AG08395 (cell line): ENCODE results near the gene CNTF.

ENCODE experiments used
- DNase-seq: peaks from one replicate; pipeline ENCODE4 v3.0.0; 2012; ENCODE audit warnings: mixed read lengths, low spot score

Gene CNTF

DNA sequence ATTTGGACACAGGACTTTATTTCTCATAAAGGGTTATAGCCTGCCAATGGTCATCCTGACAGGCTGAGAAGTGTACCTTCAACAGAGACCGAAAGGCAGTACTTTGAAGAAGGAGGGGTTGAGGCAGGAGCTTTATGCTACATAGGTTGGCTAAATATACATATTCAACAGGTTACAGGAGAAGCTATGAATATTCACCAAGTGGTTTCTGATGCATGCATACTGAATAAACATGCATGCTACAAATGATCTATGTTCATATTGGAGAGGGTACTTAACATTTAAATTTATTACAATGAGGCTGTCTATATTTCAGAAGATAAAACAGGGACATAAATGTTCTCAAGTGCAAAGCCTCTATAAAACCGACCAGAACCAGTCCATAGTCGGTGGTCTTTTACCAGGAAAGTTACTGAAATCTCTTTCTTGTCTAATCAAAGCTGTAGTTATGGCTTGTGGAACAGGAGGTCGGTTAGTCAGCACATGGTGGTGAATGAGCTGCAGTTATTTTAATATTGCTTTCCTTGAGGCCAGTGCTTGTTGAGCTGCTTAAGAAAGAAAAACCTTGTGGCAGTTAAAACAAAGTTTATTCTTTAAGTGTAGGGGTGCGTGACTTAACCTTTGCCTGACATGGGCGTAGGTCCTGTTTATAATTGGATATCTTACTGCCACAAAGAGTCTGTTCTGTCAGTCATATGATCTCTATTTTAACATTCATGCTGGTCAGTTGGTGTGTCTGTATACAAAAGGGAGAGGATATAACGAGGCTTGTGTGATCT, 19.5 kb downstream of the CNTF start:
- no peak for DNase-seq

- DNase-seq, result no peak
Measured at GRCh38 chr11:58645854-58646253, 23.4 kb downstream of the CNTF start.

DNA sequence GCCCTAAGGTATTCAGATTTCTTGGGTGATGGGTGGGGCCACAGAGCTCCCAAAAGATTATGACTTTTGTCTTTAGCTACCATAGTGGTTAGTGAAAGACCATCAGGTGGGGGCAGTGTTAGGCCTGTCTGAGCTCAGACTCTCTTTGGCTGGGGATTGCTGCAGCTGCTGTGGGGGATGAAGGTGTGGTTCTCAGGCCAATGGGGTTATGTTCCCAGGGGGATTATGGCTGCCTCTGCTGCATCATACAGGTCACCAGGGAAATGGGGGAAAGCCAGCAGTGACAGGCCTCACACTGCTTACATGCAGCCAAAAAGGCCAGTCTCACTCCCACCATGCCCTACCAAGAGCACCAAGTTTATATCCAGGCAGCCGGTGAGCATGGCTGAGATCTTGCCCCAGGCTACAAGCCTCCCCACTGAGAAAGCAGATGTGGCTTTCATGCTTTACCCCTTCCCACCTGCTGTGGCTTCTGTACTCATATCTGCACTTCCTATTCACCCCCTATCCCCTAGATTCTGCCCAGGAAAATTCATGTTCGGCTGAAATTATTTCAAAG, 24.8 kb downstream of the CNTF start:
- no peak for DNase-seq

DNA sequence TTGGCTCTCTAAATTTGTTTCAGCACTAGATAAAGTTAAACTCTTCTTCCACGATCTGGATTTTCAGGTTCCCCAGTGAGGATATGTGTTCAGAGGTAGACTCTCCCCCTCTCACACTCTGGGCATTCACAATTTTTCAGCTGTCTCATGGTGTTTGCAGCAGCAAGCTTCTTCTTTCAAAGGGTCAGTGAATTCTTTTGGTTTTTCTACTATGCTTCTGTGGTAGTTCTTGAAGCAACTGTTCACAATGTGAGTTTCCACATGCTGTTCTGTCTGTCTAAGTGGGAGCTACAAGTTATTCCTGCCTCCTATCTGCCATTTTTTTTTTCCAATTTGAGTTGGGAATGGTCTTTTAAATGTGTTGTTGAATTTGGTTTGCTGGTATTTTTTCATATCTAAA, 25.4 kb downstream of the CNTF start:
- no peak for DNase-seq

- no peak for DNase-seq
Measured at GRCh38 chr11:58649623-58650022, 27.2 kb downstream of the CNTF start.

DNA sequence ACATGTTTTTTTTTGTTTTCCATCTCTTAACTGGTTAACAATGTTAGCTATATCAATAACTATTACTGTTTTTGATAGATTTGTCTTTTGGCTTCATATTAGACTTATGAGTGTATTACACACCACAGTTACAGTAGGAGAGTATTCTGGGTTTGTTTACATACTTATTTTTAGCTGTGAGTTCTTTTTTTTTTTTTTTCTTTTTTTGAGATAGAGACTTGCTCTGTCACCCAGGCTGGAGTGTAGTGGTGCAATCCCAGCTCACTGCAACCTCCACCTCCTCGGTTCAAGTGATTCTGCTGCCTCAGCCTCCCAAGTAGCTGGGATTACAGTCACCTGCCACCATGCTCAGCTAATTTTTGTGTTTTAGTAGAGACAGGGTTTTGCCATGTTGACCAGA, 28.0 kb downstream of the CNTF start:
- no peak for DNase-seq

- DNase-seq, result no peak
Measured at GRCh38 chr11:58652726-58653280, 30.3 kb downstream of the CNTF start.

- peak; percentile 87 for DNase-seq
Measured at GRCh38 chr11:58654079-58654907, 31.8 kb downstream of the CNTF start.

GRCh38 chr11:58654908-58655296, 32.4 kb downstream of the CNTF start:
- no peak for DNase-seq

GRCh38 chr11:58656348-58656747, 33.9 kb downstream of the CNTF start:
- DNase-seq, result no peak

GRCh38 chr11:58658623-58659022, 36.2 kb downstream of the CNTF start:
- DNase-seq, result no peak

DNA sequence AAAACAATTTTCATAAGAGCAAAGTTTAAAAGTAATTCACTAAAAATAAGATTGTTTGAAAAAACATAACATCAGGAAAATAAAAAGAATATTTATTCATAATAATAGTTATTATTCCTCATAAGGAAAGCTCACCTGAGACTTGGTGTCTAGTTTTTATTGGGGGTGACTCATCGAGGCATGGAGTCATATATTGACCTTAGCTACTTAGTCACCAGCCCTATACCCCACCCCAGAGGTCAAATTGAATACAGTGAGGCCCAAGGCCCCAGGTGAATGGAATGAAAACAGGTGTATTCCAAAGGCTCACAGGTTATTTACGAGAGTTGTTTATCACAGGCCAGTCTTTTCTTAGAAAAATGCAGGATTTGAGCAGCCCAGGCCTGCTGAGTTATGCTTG, 36.9 kb downstream of the CNTF start:
- no peak for DNase-seq

GRCh38 chr11:58659910-58660570, 37.6 kb downstream of the CNTF start:
- no peak for DNase-seq

DNA sequence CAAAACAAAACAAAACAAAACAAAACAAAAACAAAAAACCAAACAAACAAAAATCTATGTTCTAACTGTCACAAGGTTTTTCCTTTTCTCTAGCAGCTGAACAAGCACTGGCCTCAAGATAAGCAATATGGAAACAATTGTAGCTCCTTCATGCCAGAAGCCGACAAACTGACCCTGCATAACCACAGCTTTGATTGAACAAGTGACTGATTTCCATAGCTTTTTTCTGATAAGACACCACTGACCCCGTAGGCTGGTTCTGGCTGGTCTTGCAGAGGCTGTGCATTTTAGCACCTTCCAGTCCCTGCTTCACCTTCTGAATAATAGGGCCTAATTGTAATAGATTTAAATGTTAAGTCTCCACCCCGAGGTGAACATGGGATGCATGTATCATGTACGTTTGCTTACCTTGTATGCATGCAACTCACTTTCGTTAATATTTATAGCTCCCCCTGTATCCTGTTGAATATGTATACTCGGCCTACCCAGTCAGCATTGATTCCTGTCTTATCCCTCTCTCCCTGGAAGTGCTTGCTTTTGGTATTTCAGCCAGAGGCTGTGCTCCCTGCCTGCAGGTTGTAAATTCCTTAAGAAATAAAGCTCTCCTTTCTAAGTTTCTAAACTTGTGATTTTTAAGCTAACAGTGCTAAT, 49.6 kb downstream of the CNTF start:
- no peak for DNase-seq

- DNase-seq, result no peak
Measured at GRCh38 chr11:58674609-58675008, 52.1 kb downstream of the CNTF start.
